Endothelial cell of umbilical vein (primary cell): ENCODE data around the gene PHACTR2. TPM values are rescaled to one million over a fixed set of nuclear protein-coding genes. Genes with fewer than 3 reads are reported as not detected.

Experiments used
- BruUV-seq: library from RNA; stranded (reverse); fragments of 400-500 nt; replicated peaks from 2 replicates; lab custom pipeline; 2021; lab: Mats Ljungman, UMichigan
- CTCF ChIA-PET: fragments of 300-600, 350-600 bp; sonication (Branson Sonifier 250); formaldehyde crosslinking; loops from one replicate; lab custom pipeline; 2021; ENCODE audit warnings: antibody characterized with exemption, inconsistent platforms; lab: Charles Lee
- POLR2A ChIA-PET: fragments of 300-600, 350-600 bp; sonication (Branson Sonifier 250); formaldehyde crosslinking; loops from one replicate; lab custom pipeline; 2021; ENCODE audit warnings: antibody characterized with exemption, inconsistent platforms; lab: Charles Lee
- DNase-seq: peaks from one replicate; pipeline ENCODE4 v3.0.0-alpha.2; 2011; ENCODE audit warnings: low read depth, low spot score
- FAIRE-seq: peaks from 2 replicates; lab custom pipeline; 2011; peaks lifted over from hg19 to GRCh38; lab: Jason Lieb, UNC
- H2AFZ ChIP-seq: 2 replicates; pipeline ENCODE4 v1.6.0; 2012; ENCODE audit warnings: low read depth, low read length, control low read depth, inconsistent platforms
- H3K27ac ChIP-seq: 2 replicates; pipeline ENCODE4 v1.5.1; 2011; ENCODE audit warnings: low read depth, mild to moderate bottlenecking, control low read depth, low read length, moderate library complexity; ENCODE audit not compliant: insufficient read depth
- H3K27me3 ChIP-seq, 2 experiments: 2 replicates each; pipeline versions ENCODE4 v1.6.0 to v1.6.1; 2011; ENCODE audit warnings: low read length in 2 of 2, mixed read lengths in 1 of 2; ENCODE audit not compliant: control insufficient read depth in 2 of 2, insufficient read depth in 2 of 2
- H3K36me3 ChIP-seq, 2 experiments: 2 replicates in 1 of 2; 3 replicates in 1 of 2; pipeline ENCODE4 v1.5.1; 2011; ENCODE audit warnings: low read length in 2 of 2, mild to moderate bottlenecking in 1 of 2, moderate library complexity in 1 of 2; ENCODE audit not compliant: control insufficient read depth in 2 of 2, insufficient read depth in 2 of 2; ENCODE audit errors: extremely low read depth in 1 of 2
- H3K4me1 ChIP-seq: 3 replicates; pipeline ENCODE4 v1.5.1; 2011; ENCODE audit warnings: mild to moderate bottlenecking, low read length; ENCODE audit not compliant: control insufficient read depth, insufficient read depth; ENCODE audit errors: extremely low read depth
- H3K4me2 ChIP-seq: 2 replicates; pipeline ENCODE4 v1.6.1; 2011; ENCODE audit warnings: low read length, control low read depth, mixed read lengths; ENCODE audit not compliant: insufficient read depth
- H3K4me3 ChIP-seq, 3 experiments: fragments of 200-600 bp in 1 of 3; sonication (generic), shearing (Covaris generic) in 1 of 3; replicated peaks in 1 of 3; 2 replicates each; pipeline ENCODE4 v1.5.1; 2011 to 2016; ENCODE audit warnings: control low read depth in 3 of 3, low read length in 3 of 3, mild to moderate bottlenecking in 2 of 3, inconsistent platforms in 1 of 3, low read depth in 1 of 3, moderate library complexity in 1 of 3; ENCODE audit not compliant: insufficient read depth in 1 of 3
- H3K79me2 ChIP-seq: 2 replicates; pipeline ENCODE4 v1.6.0; 2012; ENCODE audit warnings: low read length, inconsistent platforms; ENCODE audit not compliant: control insufficient read depth, insufficient read depth
- H3K9ac ChIP-seq: replicated peaks from 2 replicates; pipeline ENCODE3; 2011; ENCODE audit warnings: low read length, control low read depth; ENCODE audit not compliant: insufficient read depth; ENCODE audit errors: extremely low read depth
- H3K9me1 ChIP-seq: replicated peaks from 3 replicates; pipeline ENCODE4 v1.6.0; 2011; ENCODE audit warnings: mild to moderate bottlenecking, low read length; ENCODE audit not compliant: control insufficient read depth, insufficient read depth; ENCODE audit errors: extremely low read depth
- H3K9me3 ChIP-seq: replicated peaks from 2 replicates; pipeline ENCODE4 v1.5.1; 2012; ENCODE audit warnings: low read length, inconsistent platforms; ENCODE audit not compliant: control insufficient read depth, insufficient read depth
- H4K20me1 ChIP-seq: replicated peaks from 2 replicates; pipeline ENCODE3; 2011; ENCODE audit warnings: mild to moderate bottlenecking, low read length; ENCODE audit not compliant: control insufficient read depth, insufficient read depth; ENCODE audit errors: extremely low read depth
- CTCF ChIP-seq, 2 donors: IDR thresholded peaks; 1 replicate in 1 of 2; 2 replicates in 1 of 2; pipeline ENCODE4 v1.5.1; 2011; ENCODE audit warnings: low read length in 2 of 2, mild to moderate bottlenecking in 2 of 2, moderate library complexity in 2 of 2, control low read depth in 1 of 2, inconsistent platforms in 1 of 2, low read depth in 1 of 2; ENCODE audit not compliant: insufficient read depth in 1 of 2; ENCODE audit errors: extremely low read depth in 1 of 2
- EZH2 ChIP-seq: IDR thresholded peaks from 2 replicates; pipeline ENCODE4 v1.6.1; 2012; ENCODE audit warnings: borderline replicate concordance, low read depth, mild to moderate bottlenecking, moderate library complexity, low read length, inconsistent platforms; ENCODE audit not compliant: severe bottlenecking
- FOS ChIP-seq: IDR thresholded peaks from 2 replicates; pipeline ENCODE4 v1.6.1; 2011; ENCODE audit warnings: mild to moderate bottlenecking, low read length, moderate library complexity, borderline replicate concordance; ENCODE audit not compliant: insufficient read depth
- GATA2 ChIP-seq: IDR thresholded peaks from 2 replicates; pipeline ENCODE4 v1.7.0; 2011; ENCODE audit warnings: low read depth, mild to moderate bottlenecking, moderate library complexity, mixed read lengths, low read length; ENCODE audit not compliant: insufficient read length, insufficient read depth
- JUN ChIP-seq: IDR thresholded peaks from 2 replicates; pipeline ENCODE4 v1.6.1; 2011; ENCODE audit warnings: borderline replicate concordance, low read depth; ENCODE audit not compliant: insufficient read length, insufficient read depth
- MAX ChIP-seq: IDR thresholded peaks from 2 replicates; pipeline ENCODE4 v1.6.1; 2011; ENCODE audit not compliant: insufficient read depth, insufficient read length
- MYC ChIP-seq: IDR thresholded peaks from one replicate; pipeline ENCODE4 v1.6.1; 2011; ENCODE audit warnings: mild to moderate bottlenecking, low read depth, low read length
- POLR2A ChIP-seq: IDR thresholded peaks from 2 replicates; pipeline ENCODE4 v1.6.1; 2012; ENCODE audit warnings: low read depth, mild to moderate bottlenecking, control low read depth, low read length
- POLR2AphosphoS5 ChIP-seq: IDR thresholded peaks from 2 replicates; pipeline ENCODE4 v1.6.1; 2012; ENCODE audit warnings: low read depth, mild to moderate bottlenecking, control low read depth, low read length, moderate library complexity; ENCODE audit not compliant: insufficient read depth
- dilution Hi-C: fragments of 300-500 bp; cut with MboI; formaldehyde crosslinking; loops from one replicate; pipeline ENCODE4 v1.15.0; 2019; ENCODE audit warnings: low sequenced_read_pairs; ENCODE audit not compliant: extremely low pct_ligation_motif_present
- intact Hi-C: fragments of 100-400 bp; cut with micrococcal nuclease; formaldehyde crosslinking; loops from one replicate; pipeline ENCODE4 v1.10.0; 2022
- polyA plus RNA-seq, 4 experiments: library from polyadenylated mRNA; depleted of rRNA in 3 of 4; stranded (reverse) in 3 of 4; unstranded in 1 of 4; fragments of >200 nt; gene quantifications; 2 replicates each; pipeline versions ENCODE4 v1.2.1 to v1.2.3, GENCODE V29; 2011 to 2012; ENCODE audit warnings: missing spikeins in 1 of 4
- total RNA-seq: library from RNA; stranded (reverse); gene quantifications from 2 replicates; pipeline ENCODE4 v1.2.3, GENCODE V29; 2021

PHACTR2 gene
- total and polyA plus RNA-seq, 2 donors (not counting 3 experiments of a cell fraction or from before 2014, with no cell fraction given), result 16.3 to 178 TPM

GRCh38 chr6:143752459-143752858 is 74.7 kb downstream of the PHACTR2 start:
- DNase-seq, result no peak
- Histone ChIP-seq H2AFZ (no peak overlapping the region), H3K27ac (no peak overlapping the region), H3K4me1 (peaks cover 14% of the 10 kb centered on the region), H3K9me3 (no peaks in the 10 kb centered on the region), H3K27me3 (no peaks in the 10 kb centered on the region), H3K36me3 (peaks cover 0 to 4% of the 10 kb centered on the region in 2 experiments), H4K20me1 (no peaks in the 10 kb centered on the region), H3K9ac (no peak overlapping the region), H3K79me2 (peaks cover 2% of the 10 kb centered on the region), H3K4me2 (no peak overlapping the region), H3K4me3 (no peak overlapping the region), H3K9me1 (no peaks in the 10 kb centered on the region)
- POLR2A ChIA-PET, result no interaction called here
- CTCF ChIA-PET, result interaction anchor here (1.1 kb wide), 1 partner anchor 31 kb away, joined by 3 read pairs; no protein-coding TSS in a partner anchor
- intact Hi-C loops (no loop called here), dilution Hi-C loops (no loop called here)
- BruUV-seq, result no TSS peak
- FAIRE-seq, result peak; percentile 65
- TF ChIP-seq JUN, result no peak
- TF ChIP-seq MAX, result no peak
- TF ChIP-seq MYC, result no peak
- no peak for TF ChIP-seq EZH2
- TF ChIP-seq CTCF (IDR thresholded peaks at IDR 0.05; ENCODE audit: extremely low read depth in 1 of 2, insufficient read depth in 1 of 2, low read depth in 1 of 2, low read length in 2 of 2), result no peak
- no peak for TF ChIP-seq POLR2AphosphoS5
- TF ChIP-seq POLR2A, result no peak
- TF ChIP-seq FOS, result no peak
- TF ChIP-seq GATA2, result no peak
